Panc1 (cell line): ENCODE measurements around the gene WAC. TPM values are rescaled to one million over a fixed set of nuclear protein-coding genes. Genes with fewer than 3 reads are reported as not detected.

Source experiments
- ATAC-seq: fragments of 200-7000 bp; cut with Tn5 transposase; 2 replicates; pipeline ENCODE4 v1.9.1; 2020; ENCODE audit warnings: mild to moderate bottlenecking, moderate library complexity
- BruUV-seq: library from RNA; stranded (reverse); fragments of 400-500 nt; replicated peaks from 2 replicates; lab custom pipeline; 2021; lab: Mats Ljungman, UMichigan
- CTCF ChIA-PET: fragments of 300-600 bp; sonication (Branson Sonifier 250); formaldehyde crosslinking; loops from one replicate; lab custom pipeline; 2022; ENCODE audit warnings: antibody characterized with exemption; lab: Charles Lee
- POLR2A ChIA-PET: fragments of 300-600 bp; sonication (Branson Sonifier 250); formaldehyde crosslinking; loops from one replicate; lab custom pipeline; 2022; ENCODE audit warnings: antibody characterized with exemption; lab: Charles Lee
- DNase-seq: peaks from one replicate; pipeline ENCODE4 v3.0.0-alpha.2; 2010; ENCODE audit warnings: low read depth, low spot score
- H3K27ac ChIP-seq: 2 replicates; pipeline ENCODE4 v1.5.1; 2011; ENCODE audit warnings: mild to moderate bottlenecking, low read length, inconsistent platforms
- H3K27me3 ChIP-seq: fragments of 200-500 bp; sonication (Bioruptor generic); 2 replicates; pipeline ENCODE4 v1.6.0; 2014; ENCODE audit warnings: low read length, inconsistent platforms; ENCODE audit not compliant: control insufficient read depth, insufficient read depth
- H3K36me3 ChIP-seq: fragments of 200-500 bp; sonication (Bioruptor generic); 2 replicates; pipeline ENCODE4 v1.5.1; 2014; ENCODE audit warnings: inconsistent platforms, mild to moderate bottlenecking, low read length, moderate library complexity; ENCODE audit not compliant: control insufficient read depth, insufficient read depth
- H3K4me1 ChIP-seq: 2 replicates; pipeline ENCODE4 v1.5.1; 2011; ENCODE audit warnings: inconsistent platforms, mild to moderate bottlenecking, low read length, moderate library complexity; ENCODE audit not compliant: control insufficient read depth, insufficient read depth
- H3K4me3 ChIP-seq, 2 experiments: 2 replicates each; pipeline ENCODE4 v1.5.1; 2011 to 2012; ENCODE audit warnings: low read depth in 2 of 2, low read length in 2 of 2, mild to moderate bottlenecking in 2 of 2, inconsistent platforms in 1 of 2, moderate library complexity in 1 of 2
- H3K9me3 ChIP-seq: fragments of 200-500 bp; sonication (Bioruptor generic); 2 replicates; pipeline ENCODE4 v1.5.1; 2014; ENCODE audit warnings: low read depth, mild to moderate bottlenecking, inconsistent platforms, low read length, moderate library complexity; ENCODE audit not compliant: control insufficient read depth, insufficient read depth
- POLR2AphosphoS5 ChIP-seq: IDR thresholded peaks from 2 replicates; pipeline ENCODE4 v1.6.1; 2012; ENCODE audit warnings: mild to moderate bottlenecking, low read depth, low read length, moderate library complexity
- SIN3A ChIP-seq: IDR thresholded peaks from 2 replicates; pipeline ENCODE4 v1.6.1; 2012; ENCODE audit warnings: low read depth, mild to moderate bottlenecking, low read length, moderate library complexity, borderline replicate concordance; ENCODE audit not compliant: insufficient read depth
- TCF7L2 ChIP-seq: IDR thresholded peaks from 2 replicates; pipeline ENCODE4 v1.6.1; 2011; ENCODE audit warnings: mild to moderate bottlenecking, low read depth, low read length, inconsistent platforms
- in situ Hi-C: cut with HindIII; loops from 2 replicates; pipeline ENCODE4 v1.10.0; 2016; ENCODE audit warnings: low sequenced_read_pairs, low pct_unique_long_range_greater_than_20kb
- intact Hi-C: fragments of 100-400 bp; cut with micrococcal nuclease; formaldehyde crosslinking; loops from one replicate; pipeline ENCODE4 v1.10.0; 2022; ENCODE audit not compliant: unreplicated experiment
- total RNA-seq: library from RNA; stranded (reverse); gene quantifications from one replicate; pipeline ENCODE4 v1.2.1, GENCODE V29; 2021; ENCODE audit not compliant: unreplicated experiment
- TF ChIP-seq, protein P1 (sequence below), 2 experiments: IDR thresholded peaks; 2 replicates each; pipeline ENCODE4 v1.6.1; 2011 to 2012; ENCODE audit warnings: low read depth in 2 of 2, control low read depth in 1 of 2, low read length in 1 of 2, mild to moderate bottlenecking in 1 of 2, moderate library complexity in 1 of 2; ENCODE audit not compliant: insufficient read depth in 1 of 2
- TF ChIP-seq, protein P2 (sequence below): fragments of 450-650 bp; IDR thresholded peaks from 2 replicates; pipeline ENCODE4 v1.5.1; 2017; ENCODE audit warnings: mild to moderate bottlenecking

WAC gene
- total RNA-seq, 1 experiment from 2014 or later: 70.7 TPM

DNA sequence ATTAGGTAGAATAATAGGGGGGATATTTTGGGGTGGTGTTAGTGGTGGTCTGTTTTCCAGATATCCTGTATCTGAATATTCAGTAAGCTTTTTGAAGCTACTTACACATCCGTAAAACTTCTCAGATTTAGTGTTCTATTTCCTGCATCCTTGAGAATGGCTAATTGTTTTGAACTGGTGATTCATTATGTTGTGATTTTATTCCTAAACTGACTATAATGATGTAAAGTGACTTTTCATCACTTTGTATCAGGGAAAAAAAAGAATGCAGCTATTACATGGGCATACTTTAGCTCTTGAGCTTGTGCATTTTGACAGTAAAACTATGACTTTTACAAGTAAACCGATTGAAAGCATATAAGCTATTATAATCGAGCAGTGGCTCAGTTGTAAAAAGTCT, 18.2 kb downstream of the WAC start:
- POLR2A ChIA-PET: no interaction called here
- H3K27ac ChIP-seq: no peak overlapping the region
- CTCF ChIA-PET: no interaction called here
- peaks cover 10% of the 10 kb centered on the region for H3K36me3 ChIP-seq
- peaks cover 6% of the 10 kb centered on the region; the same call in 1 of the 2 replicates for H3K4me1 ChIP-seq
- TF ChIP-seq, protein P1, sequence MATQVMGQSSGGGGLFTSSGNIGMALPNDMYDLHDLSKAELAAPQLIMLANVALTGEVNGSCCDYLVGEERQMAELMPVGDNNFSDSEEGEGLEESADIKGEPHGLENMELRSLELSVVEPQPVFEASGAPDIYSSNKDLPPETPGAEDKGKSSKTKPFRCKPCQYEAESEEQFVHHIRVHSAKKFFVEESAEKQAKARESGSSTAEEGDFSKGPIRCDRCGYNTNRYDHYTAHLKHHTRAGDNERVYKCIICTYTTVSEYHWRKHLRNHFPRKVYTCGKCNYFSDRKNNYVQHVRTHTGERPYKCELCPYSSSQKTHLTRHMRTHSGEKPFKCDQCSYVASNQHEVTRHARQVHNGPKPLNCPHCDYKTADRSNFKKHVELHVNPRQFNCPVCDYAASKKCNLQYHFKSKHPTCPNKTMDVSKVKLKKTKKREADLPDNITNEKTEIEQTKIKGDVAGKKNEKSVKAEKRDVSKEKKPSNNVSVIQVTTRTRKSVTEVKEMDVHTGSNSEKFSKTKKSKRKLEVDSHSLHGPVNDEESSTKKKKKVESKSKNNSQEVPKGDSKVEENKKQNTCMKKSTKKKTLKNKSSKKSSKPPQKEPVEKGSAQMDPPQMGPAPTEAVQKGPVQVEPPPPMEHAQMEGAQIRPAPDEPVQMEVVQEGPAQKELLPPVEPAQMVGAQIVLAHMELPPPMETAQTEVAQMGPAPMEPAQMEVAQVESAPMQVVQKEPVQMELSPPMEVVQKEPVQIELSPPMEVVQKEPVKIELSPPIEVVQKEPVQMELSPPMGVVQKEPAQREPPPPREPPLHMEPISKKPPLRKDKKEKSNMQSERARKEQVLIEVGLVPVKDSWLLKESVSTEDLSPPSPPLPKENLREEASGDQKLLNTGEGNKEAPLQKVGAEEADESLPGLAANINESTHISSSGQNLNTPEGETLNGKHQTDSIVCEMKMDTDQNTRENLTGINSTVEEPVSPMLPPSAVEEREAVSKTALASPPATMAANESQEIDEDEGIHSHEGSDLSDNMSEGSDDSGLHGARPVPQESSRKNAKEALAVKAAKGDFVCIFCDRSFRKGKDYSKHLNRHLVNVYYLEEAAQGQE (IDR thresholded peaks at IDR 0.05; ENCODE audit: insufficient read depth in 1 of 2, low read depth in 2 of 2, low read length in 1 of 2): no peak
- H3K9me3 ChIP-seq: no peaks in the 10 kb centered on the region
- DNase-seq (no peak), ATAC-seq (no peak)
- no peak overlapping the region for H3K4me3 ChIP-seq
- intact Hi-C loops: no loop called here
- in situ Hi-C loops: no loop called here
- TSS peak; percentile 35 for BruUV-seq
- H3K27me3 ChIP-seq: no peaks in the 10 kb centered on the region

DNA sequence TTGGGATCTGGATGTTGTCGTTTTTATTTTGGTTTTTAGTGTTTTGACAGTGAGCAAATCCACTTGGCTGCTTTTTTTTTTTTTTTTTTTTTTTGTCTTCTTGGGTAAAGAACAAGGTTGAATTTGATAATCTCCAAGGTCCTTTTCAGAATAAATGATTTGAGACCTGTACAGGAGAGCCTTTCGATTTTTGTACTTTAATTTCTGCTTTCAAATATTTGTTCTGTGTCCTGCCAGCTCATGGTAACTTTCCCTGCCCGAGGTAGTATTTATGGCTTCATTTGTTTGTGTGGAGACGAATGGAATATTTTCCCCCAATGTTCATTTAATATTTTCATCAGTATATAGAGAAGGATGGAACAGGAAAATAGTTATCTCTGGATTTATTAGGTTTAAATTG, 19.9 kb downstream of the WAC start:
- no peak for ATAC-seq
- intact Hi-C loops (no loop called here), in situ Hi-C loops (no loop called here)
- DNase-seq: no peak
- no peak overlapping the region for H3K4me3 ChIP-seq
- no peak overlapping the region for H3K27ac ChIP-seq
- ChIA-PET POLR2A (no interaction called here), CTCF (no interaction called here)
- BruUV-seq: no TSS peak
- H3K27me3 ChIP-seq: no peaks in the 10 kb centered on the region
- H3K9me3 ChIP-seq: no peaks in the 10 kb centered on the region
- peaks cover 6% of the 10 kb centered on the region; the same call in 1 of the 2 replicates for H3K4me1 ChIP-seq
- H3K36me3 ChIP-seq: peaks cover 13% of the 10 kb centered on the region
- TF ChIP-seq SIN3A: no peak
- TF ChIP-seq, protein P2, sequence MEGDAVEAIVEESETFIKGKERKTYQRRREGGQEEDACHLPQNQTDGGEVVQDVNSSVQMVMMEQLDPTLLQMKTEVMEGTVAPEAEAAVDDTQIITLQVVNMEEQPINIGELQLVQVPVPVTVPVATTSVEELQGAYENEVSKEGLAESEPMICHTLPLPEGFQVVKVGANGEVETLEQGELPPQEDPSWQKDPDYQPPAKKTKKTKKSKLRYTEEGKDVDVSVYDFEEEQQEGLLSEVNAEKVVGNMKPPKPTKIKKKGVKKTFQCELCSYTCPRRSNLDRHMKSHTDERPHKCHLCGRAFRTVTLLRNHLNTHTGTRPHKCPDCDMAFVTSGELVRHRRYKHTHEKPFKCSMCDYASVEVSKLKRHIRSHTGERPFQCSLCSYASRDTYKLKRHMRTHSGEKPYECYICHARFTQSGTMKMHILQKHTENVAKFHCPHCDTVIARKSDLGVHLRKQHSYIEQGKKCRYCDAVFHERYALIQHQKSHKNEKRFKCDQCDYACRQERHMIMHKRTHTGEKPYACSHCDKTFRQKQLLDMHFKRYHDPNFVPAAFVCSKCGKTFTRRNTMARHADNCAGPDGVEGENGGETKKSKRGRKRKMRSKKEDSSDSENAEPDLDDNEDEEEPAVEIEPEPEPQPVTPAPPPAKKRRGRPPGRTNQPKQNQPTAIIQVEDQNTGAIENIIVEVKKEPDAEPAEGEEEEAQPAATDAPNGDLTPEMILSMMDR: no peak

DNA sequence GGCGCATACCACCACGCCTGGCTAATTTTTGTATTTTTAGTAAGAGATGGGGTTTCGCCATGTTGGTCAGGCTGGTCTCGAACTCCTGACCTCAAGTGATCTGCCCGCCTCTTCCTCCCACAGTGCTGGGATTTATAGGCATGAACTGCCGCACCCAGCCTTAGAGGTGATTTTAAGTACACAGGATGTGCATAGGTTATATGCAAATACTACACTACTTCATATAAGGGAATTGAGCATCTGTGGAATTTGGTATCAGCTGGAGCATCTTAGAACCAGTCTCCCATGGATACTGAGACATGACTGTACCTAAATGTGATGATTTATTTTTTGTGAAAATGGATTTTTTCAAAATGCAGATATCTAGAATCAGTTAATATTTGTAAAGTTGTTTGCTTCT, 21.1 kb downstream of the WAC start:
- Histone ChIP-seq H3K27me3 (no peaks in the 10 kb centered on the region), H3K9me3 (no peaks in the 10 kb centered on the region), H3K36me3 (peaks cover 12% of the 10 kb centered on the region; the same call in 1 of the 2 replicates), H3K4me1 (peaks cover 6% of the 10 kb centered on the region; the same call in 1 of the 2 replicates), H3K4me3 (no peak overlapping the region), H3K27ac (no peak overlapping the region)
- CTCF ChIA-PET: no interaction called here
- intact Hi-C loops: no loop called here
- TF ChIP-seq, protein P1 (IDR thresholded peaks at IDR 0.05; ENCODE audit: insufficient read depth in 1 of 2, low read depth in 2 of 2, low read length in 1 of 2): no peak
- no peak for TF ChIP-seq TCF7L2
- TF ChIP-seq POLR2AphosphoS5: no peak
- TF ChIP-seq, protein P2: no peak
- no peak for TF ChIP-seq SIN3A
- DNase-seq (no peak), ATAC-seq (no peak)
- in situ Hi-C loops: no loop called here
- POLR2A ChIA-PET: no interaction called here
- BruUV-seq: no TSS peak
